Hematopoietic multipotent progenitor cell treated with erythropoietin and hydrocortisone succinate and interleukin-3 and kit ligand, for 8 days (in vitro differentiated cells): ENCODE results near the gene IL12A.

Source experiments
- DNase-seq: peaks from one replicate; pipeline ENCODE4 v3.0.0-alpha.2; 2015

IL12A gene

GRCh38 chr3:160038862-160039562 is 50.4 kb downstream of the IL12A start:
- peak; percentile 39 for DNase-seq

DNA sequence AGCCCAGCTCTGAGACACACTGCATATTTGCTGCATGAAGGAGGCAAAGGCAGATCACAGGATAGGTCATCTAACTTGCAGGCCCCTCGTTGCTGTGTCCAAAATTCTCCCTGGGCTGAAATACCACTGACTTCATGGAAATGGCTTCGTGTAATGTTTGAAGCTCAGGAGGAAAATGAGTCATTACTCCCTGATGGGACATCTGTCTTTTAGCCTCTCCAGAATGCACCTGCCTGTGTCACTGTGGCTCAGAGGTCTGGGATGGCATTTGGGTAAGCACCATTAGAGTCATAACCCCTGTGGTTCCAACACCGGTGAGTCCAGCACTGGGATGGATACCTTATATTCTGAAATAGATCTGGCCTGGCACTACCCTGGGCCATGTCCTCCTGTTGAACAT is 51.5 kb downstream of the IL12A start:
- DNase-seq = no peak

DNA sequence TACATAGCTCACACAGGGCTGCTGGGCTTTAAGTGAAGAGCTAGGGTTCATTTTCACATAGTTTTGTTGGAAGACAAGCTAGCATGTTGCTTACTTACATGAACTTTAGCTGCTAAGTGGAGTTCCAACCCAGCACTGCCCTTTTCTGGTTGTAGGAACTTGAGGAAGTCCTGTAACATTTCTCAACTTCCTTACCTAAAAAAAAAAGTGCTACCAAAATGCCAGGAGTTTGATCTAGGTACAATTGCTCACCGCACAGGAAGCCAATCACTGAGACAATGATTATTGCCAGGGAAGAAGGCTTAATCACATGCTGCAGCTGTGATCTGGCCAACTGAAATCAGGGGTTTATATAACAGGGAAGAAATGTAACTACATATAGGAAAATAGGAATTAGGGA is 52.8 kb downstream of the IL12A start:
- DNase-seq = no peak

- no peak for DNase-seq
These were observed 55.5 kb downstream of the IL12A start for GRCh38 chr3:160044121-160044520.
